WTC11 (cell line): ENCODE results near the gene SPATA18. TPM values are rescaled to one million over a fixed set of nuclear protein-coding genes. Genes with fewer than 3 reads are reported as not detected.

Source experiments
- ATAC-seq: fragments of 200-7000 bp; cut with Tn5 transposase; 2 replicates; pipeline ENCODE4 v1.10.0; 2021; ENCODE audit warnings: mild to moderate bottlenecking, moderate library complexity
- CTCF ChIA-PET: fragments of 300-600 bp; sonication (Branson Sonifier 250); formaldehyde crosslinking; loops from one replicate; lab custom pipeline; 2021; ENCODE audit warnings: antibody characterized with exemption; lab: Charles Lee
- POLR2A ChIA-PET: fragments of 350-600 bp; sonication (Branson Sonifier 250); formaldehyde crosslinking; loops from one replicate; lab custom pipeline; 2021; ENCODE audit warnings: antibody characterized with exemption; lab: Charles Lee
- DNase-seq: peaks from one replicate; pipeline ENCODE4 v3.0.0; 2021; ENCODE audit warnings: low spot score
- H3K27ac Mint-ChIP-seq: 2 replicates; pipeline ENCODE4 v1.8.0; 2021; ENCODE audit warnings: mixed read lengths
- H3K27me3 Mint-ChIP-seq: 2 replicates; pipeline ENCODE4 v1.8.0; 2021; ENCODE audit warnings: low read depth, mild to moderate bottlenecking, moderate library complexity, mixed read lengths
- H3K36me3 Mint-ChIP-seq: 2 replicates; pipeline ENCODE4 v1.8.0; 2021; ENCODE audit warnings: mixed read lengths
- H3K4me1 Mint-ChIP-seq: 2 replicates; pipeline ENCODE4 v1.8.0; 2022; ENCODE audit warnings: mixed read lengths
- H3K4me3 Mint-ChIP-seq: 2 replicates; pipeline ENCODE4 v1.8.0; 2021; ENCODE audit warnings: mild to moderate bottlenecking, moderate library complexity, mixed read lengths
- H3K9me3 Mint-ChIP-seq: 2 replicates; pipeline ENCODE4 v1.8.0; 2021; ENCODE audit warnings: mixed read lengths
- CREM ChIP-seq: sonication (generic); formaldehyde crosslinking; IDR thresholded peaks from 2 replicates; pipeline ENCODE4 v1.8.1; 2022; ENCODE audit warnings: mild to moderate bottlenecking, missing genetic modification reagents, moderate library complexity
- E2F5 ChIP-seq: sonication (generic); formaldehyde crosslinking; IDR thresholded peaks from 2 replicates; pipeline ENCODE4 v1.8.1; 2022; ENCODE audit warnings: mild to moderate bottlenecking, moderate library complexity, missing genetic modification reagents
- ERG ChIP-seq: fragments of 250-450 bp; sonication (Bioruptor Pico); IDR thresholded peaks from 2 replicates; pipeline ENCODE4 v1.8.0; 2021; ENCODE audit warnings: mild to moderate bottlenecking
- HMGA2 ChIP-seq: fragments of 250-450 bp; sonication (Bioruptor Pico); IDR thresholded peaks from 2 replicates; pipeline ENCODE4 v1.4.0; 2021; ENCODE audit warnings: mild to moderate bottlenecking, moderate library complexity
- NFATC4 ChIP-seq: fragments of 250-450 bp; sonication (Bioruptor Pico); IDR thresholded peaks from 2 replicates; pipeline ENCODE4 v1.9.0; 2021; ENCODE audit warnings: mild to moderate bottlenecking
- NFYB ChIP-seq: sonication (generic); formaldehyde crosslinking; conservative IDR thresholded peaks from 2 replicates; pipeline ENCODE4 v1.8.0; 2022; ENCODE audit warnings: low read depth, missing genetic modification reagents
- NR2C2 ChIP-seq: sonication (generic); formaldehyde crosslinking; IDR thresholded peaks from 2 replicates; pipeline ENCODE4 v1.8.0; 2022; ENCODE audit warnings: mild to moderate bottlenecking, missing genetic modification reagents
- NR3C1 ChIP-seq: sonication (generic); formaldehyde crosslinking; conservative IDR thresholded peaks from 2 replicates; pipeline ENCODE4 v1.8.1; 2023; ENCODE audit warnings: low read depth, mild to moderate bottlenecking, missing genetic modification reagents
- PRDM15 ChIP-seq: sonication (generic); formaldehyde crosslinking; IDR thresholded peaks from 2 replicates; pipeline ENCODE4 v1.8.0; 2022; ENCODE audit warnings: missing genetic modification reagents
- RORB ChIP-seq: fragments of 250-450 bp; sonication (Bioruptor Pico); IDR thresholded peaks from 2 replicates; pipeline ENCODE4 v1.9.0; 2021; ENCODE audit warnings: mild to moderate bottlenecking
- TP53 ChIP-seq: sonication (generic); formaldehyde crosslinking; IDR thresholded peaks from 2 replicates; pipeline ENCODE4 v1.8.1; 2023; ENCODE audit warnings: mild to moderate bottlenecking, missing genetic modification reagents
- ZNF219 ChIP-seq: sonication (generic); formaldehyde crosslinking; IDR thresholded peaks from 2 replicates; pipeline ENCODE4 v1.8.0; 2023; ENCODE audit warnings: missing genetic modification reagents, mild to moderate bottlenecking, borderline replicate concordance
- ZNF396 ChIP-seq: fragments of 250-450 bp; sonication (Bioruptor Pico); IDR thresholded peaks from 2 replicates; pipeline ENCODE4 v1.8.0; 2021; ENCODE audit warnings: mild to moderate bottlenecking, moderate library complexity, borderline replicate concordance
- ZNF416 ChIP-seq: fragments of 250-450 bp; sonication (Bioruptor Pico); IDR thresholded peaks from 2 replicates; pipeline ENCODE4 v1.9.0; 2021; ENCODE audit warnings: mild to moderate bottlenecking, inconsistent platforms
- total RNA-seq: library from RNA; stranded (reverse); gene quantifications from 3 replicates; pipeline ENCODE4 v1.2.3, GENCODE V29; 2021
- TF ChIP-seq, protein P1 (sequence below): fragments of 200-600 bp; IDR thresholded peaks from 2 replicates; pipeline ENCODE4 v1.8.0; 2022; ENCODE audit warnings: antibody characterized with exemption

Gene SPATA18
- total RNA-seq, 1 experiment from 2014 or later, result 6.6 TPM

GRCh38 chr4:52102587-52102986 lies 51.5 kb downstream of the SPATA18 start (continued):
- TF ChIP-seq E2F5 (CRISPR knock-in tag), result no peak

DNA sequence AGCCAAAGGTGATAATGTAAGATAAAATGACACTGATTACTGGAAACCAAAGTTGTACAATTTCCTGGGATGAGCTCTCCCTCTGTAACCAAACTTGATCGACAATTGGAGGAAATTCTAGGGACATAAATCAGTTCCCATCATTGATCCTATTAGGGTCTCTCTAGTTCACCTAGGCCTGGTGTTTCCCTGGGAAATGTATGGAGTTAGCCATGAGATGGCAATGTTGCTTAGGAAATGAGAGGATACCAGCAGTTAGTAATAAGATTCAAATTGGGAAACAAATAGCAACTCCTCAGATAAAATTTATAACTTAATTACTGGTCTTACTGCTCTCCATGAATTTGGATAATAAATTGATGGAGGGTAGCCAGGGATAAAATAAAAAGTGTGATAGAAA lies 52.2 kb downstream of the SPATA18 start:
- ChIA-PET CTCF (no interaction called here), POLR2A (no interaction called here)
- Mint-ChIP-seq H3K27ac (no peak overlapping the region), H3K36me3 (no peaks in the 10 kb centered on the region), H3K9me3 (no peaks in the 10 kb centered on the region), H3K4me1 (peaks cover 6% of the 10 kb centered on the region), H3K27me3 (no peaks in the 10 kb centered on the region), H3K4me3 (no peak overlapping the region)
- peak; percentile 81 for ATAC-seq
- TF ChIP-seq TP53 (CRISPR knock-in tag), result no peak
- no peak for TF ChIP-seq ZNF416 (CRISPR knock-in tag)
- TF ChIP-seq NR2C2, result no peak
- TF ChIP-seq, protein P1, sequence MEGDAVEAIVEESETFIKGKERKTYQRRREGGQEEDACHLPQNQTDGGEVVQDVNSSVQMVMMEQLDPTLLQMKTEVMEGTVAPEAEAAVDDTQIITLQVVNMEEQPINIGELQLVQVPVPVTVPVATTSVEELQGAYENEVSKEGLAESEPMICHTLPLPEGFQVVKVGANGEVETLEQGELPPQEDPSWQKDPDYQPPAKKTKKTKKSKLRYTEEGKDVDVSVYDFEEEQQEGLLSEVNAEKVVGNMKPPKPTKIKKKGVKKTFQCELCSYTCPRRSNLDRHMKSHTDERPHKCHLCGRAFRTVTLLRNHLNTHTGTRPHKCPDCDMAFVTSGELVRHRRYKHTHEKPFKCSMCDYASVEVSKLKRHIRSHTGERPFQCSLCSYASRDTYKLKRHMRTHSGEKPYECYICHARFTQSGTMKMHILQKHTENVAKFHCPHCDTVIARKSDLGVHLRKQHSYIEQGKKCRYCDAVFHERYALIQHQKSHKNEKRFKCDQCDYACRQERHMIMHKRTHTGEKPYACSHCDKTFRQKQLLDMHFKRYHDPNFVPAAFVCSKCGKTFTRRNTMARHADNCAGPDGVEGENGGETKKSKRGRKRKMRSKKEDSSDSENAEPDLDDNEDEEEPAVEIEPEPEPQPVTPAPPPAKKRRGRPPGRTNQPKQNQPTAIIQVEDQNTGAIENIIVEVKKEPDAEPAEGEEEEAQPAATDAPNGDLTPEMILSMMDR, result no peak
- TF ChIP-seq RORB (CRISPR knock-in tag), result no peak
- no peak for TF ChIP-seq E2F5 (CRISPR knock-in tag)
- TF ChIP-seq ZNF219 (CRISPR knock-in tag), result no peak
- no peak for TF ChIP-seq ERG (CRISPR knock-in tag)
- TF ChIP-seq NFATC4 (CRISPR knock-in tag), result no peak
- DNase-seq, result no peak

DNA sequence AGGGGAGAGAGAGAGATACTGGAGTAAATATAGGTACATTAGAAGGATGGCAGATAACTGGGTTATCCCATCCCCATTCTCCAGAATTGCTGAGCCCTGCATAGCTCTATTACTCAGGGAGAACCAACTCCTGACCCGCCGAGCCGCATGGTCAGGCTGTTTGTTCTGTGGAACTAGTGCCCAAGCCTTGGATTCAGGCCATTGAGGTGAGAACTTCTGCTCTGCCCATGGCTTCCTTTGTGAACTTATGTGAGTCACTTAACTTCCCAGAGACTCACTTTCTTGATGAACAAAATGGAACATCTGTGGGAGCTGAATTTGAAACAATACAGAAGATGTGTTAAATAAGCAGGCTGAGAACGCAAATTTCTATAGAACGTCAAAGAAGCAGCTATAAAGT lies 54.2 kb downstream of the SPATA18 start:
- H3K9me3 Mint-ChIP-seq, result no peaks in the 10 kb centered on the region
- H3K27me3 Mint-ChIP-seq, result no peaks in the 10 kb centered on the region
- ChIA-PET CTCF (interaction anchor here (0.7 kb wide), 1 partner anchor 444 kb away, joined by 4 read pairs; no protein-coding TSS in a partner anchor), POLR2A (interaction anchor here (0.6 to 0.7 kb wide), 2 partner anchors 50 to 472 kb away, joined by 5 read pairs; no protein-coding TSS in a partner anchor)
- H3K4me1 Mint-ChIP-seq, result peaks cover 6% of the 10 kb centered on the region
- no peak overlapping the region for H3K27ac Mint-ChIP-seq
- TF ChIP-seq HMGA2 (no peak), NR3C1 (CRISPR knock-in tag) (no peak), NFYB (CRISPR knock-in tag) (no peak), CREM (CRISPR knock-in tag) (no peak), PRDM15 (CRISPR knock-in tag) (no peak), ZNF396 (no peak), E2F5 (CRISPR knock-in tag) (no peak)
- DNase-seq, result no peak
- H3K36me3 Mint-ChIP-seq, result no peaks in the 10 kb centered on the region
- ATAC-seq, result no peak
- H3K4me3 Mint-ChIP-seq, result no peak overlapping the region
